Endothelial cell of umbilical vein (primary cell): ENCODE data around the gene CLPTM1L.

Source experiments
- EZH2 ChIP-seq: IDR thresholded peaks from 2 replicates; pipeline ENCODE4 v1.6.1; 2012; ENCODE audit warnings: borderline replicate concordance, low read depth, mild to moderate bottlenecking, moderate library complexity, low read length, inconsistent platforms; ENCODE audit not compliant: severe bottlenecking
- JUN ChIP-seq: IDR thresholded peaks from 2 replicates; pipeline ENCODE4 v1.6.1; 2011; ENCODE audit warnings: borderline replicate concordance, low read depth; ENCODE audit not compliant: insufficient read length, insufficient read depth
- MYC ChIP-seq: IDR thresholded peaks from one replicate; pipeline ENCODE4 v1.6.1; 2011; ENCODE audit warnings: mild to moderate bottlenecking, low read depth, low read length
- POLR2A ChIP-seq: IDR thresholded peaks from 2 replicates; pipeline ENCODE4 v1.6.1; 2012; ENCODE audit warnings: low read depth, mild to moderate bottlenecking, control low read depth, low read length
- POLR2AphosphoS5 ChIP-seq: IDR thresholded peaks from 2 replicates; pipeline ENCODE4 v1.6.1; 2012; ENCODE audit warnings: low read depth, mild to moderate bottlenecking, control low read depth, low read length, moderate library complexity; ENCODE audit not compliant: insufficient read depth
- TF ChIP-seq, protein P1 (sequence below): IDR thresholded peaks from 2 replicates; pipeline ENCODE4 v1.6.1; 2011; ENCODE audit not compliant: insufficient read depth, insufficient read length
- TF ChIP-seq, protein P2 (sequence below), 2 donors: IDR thresholded peaks; 1 replicate in 1 of 2; 2 replicates in 1 of 2; pipeline ENCODE4 v1.5.1; 2011; ENCODE audit warnings: low read length in 2 of 2, mild to moderate bottlenecking in 2 of 2, moderate library complexity in 2 of 2, control low read depth in 1 of 2, inconsistent platforms in 1 of 2, low read depth in 1 of 2; ENCODE audit not compliant: insufficient read depth in 1 of 2; ENCODE audit errors: extremely low read depth in 1 of 2

DNA sequence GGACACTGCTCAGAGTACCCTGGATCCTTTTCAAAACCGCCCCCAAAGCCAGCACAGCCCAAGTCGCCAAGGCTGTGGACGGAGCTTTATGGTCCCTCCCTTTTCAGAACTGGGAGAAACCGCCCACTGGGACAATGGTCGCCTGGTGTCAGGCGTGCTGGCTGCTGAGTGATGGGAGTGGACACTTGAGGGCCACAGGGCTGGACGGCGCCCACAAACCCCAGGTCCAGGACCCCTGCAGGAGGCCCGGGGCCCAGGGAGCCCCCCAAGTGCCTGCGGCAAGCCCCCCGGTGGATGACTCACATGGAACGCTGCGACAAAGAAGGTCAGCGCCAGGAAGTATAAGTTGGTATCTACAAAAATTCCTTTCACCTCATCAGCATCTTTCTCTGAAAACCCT lies 10.9 kb downstream of the CLPTM1L start:
- TF ChIP-seq POLR2A (no peak), EZH2 (no peak), POLR2AphosphoS5 (no peak), MYC (no peak), JUN (no peak)
- TF ChIP-seq, protein P1, sequence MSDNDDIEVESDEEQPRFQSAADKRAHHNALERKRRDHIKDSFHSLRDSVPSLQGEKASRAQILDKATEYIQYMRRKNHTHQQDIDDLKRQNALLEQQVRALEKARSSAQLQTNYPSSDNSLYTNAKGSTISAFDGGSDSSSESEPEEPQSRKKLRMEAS = no peak
- TF ChIP-seq, protein P2, sequence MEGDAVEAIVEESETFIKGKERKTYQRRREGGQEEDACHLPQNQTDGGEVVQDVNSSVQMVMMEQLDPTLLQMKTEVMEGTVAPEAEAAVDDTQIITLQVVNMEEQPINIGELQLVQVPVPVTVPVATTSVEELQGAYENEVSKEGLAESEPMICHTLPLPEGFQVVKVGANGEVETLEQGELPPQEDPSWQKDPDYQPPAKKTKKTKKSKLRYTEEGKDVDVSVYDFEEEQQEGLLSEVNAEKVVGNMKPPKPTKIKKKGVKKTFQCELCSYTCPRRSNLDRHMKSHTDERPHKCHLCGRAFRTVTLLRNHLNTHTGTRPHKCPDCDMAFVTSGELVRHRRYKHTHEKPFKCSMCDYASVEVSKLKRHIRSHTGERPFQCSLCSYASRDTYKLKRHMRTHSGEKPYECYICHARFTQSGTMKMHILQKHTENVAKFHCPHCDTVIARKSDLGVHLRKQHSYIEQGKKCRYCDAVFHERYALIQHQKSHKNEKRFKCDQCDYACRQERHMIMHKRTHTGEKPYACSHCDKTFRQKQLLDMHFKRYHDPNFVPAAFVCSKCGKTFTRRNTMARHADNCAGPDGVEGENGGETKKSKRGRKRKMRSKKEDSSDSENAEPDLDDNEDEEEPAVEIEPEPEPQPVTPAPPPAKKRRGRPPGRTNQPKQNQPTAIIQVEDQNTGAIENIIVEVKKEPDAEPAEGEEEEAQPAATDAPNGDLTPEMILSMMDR (IDR thresholded peaks at IDR 0.05; ENCODE audit: extremely low read depth in 1 of 2, insufficient read depth in 1 of 2, low read depth in 1 of 2, low read length in 2 of 2) = no peak
